Activated T-helper 2 cell treated with anti-CD3 and anti-CD28 coated beads, Interferon-gamma antibody, Interleukin-2, Interleukin-4, amounts not matched to agents 10 μg/mL and 5 μg/mL and 100 μg/mL, durations not matched to agents 14 hours and 24 hours and 36 hours (primary cell): ENCODE data around the gene ATRN. TPM values are rescaled to one million over a fixed set of nuclear protein-coding genes. Genes with fewer than 3 reads are reported as not detected.
"Not testable (repeated sequence)": the region's sequence is repeated elsewhere in the genome, so short reads cannot be mapped to it uniquely, and the experiment has no call there.

ENCODE experiments used
- DNase-seq: peaks from one replicate; pipeline ENCODE4 v3.0.0; 2021; ENCODE audit warnings: low spot score
- H3K27ac Mint-ChIP-seq: one replicate; pipeline ENCODE4 v1.8.0; 2021; ENCODE audit warnings: mixed read lengths
- H3K27me3 Mint-ChIP-seq: one replicate; pipeline ENCODE4 v1.8.0; 2021; ENCODE audit warnings: low read depth, mixed read lengths
- H3K36me3 Mint-ChIP-seq: one replicate; pipeline ENCODE4 v1.8.0; 2021; ENCODE audit warnings: low read depth, mixed read lengths
- H3K4me1 Mint-ChIP-seq: one replicate; pipeline ENCODE4 v1.8.0; 2021; ENCODE audit warnings: low read depth, mixed read lengths
- H3K4me3 Mint-ChIP-seq: one replicate; pipeline ENCODE4 v1.8.0; 2021; ENCODE audit warnings: low read depth, mild to moderate bottlenecking, moderate library complexity, mixed read lengths
- H3K9me3 Mint-ChIP-seq: one replicate; pipeline ENCODE4 v1.8.0; 2021; ENCODE audit warnings: mixed read lengths
- intact Hi-C: fragments of 100-400 bp; cut with micrococcal nuclease; formaldehyde crosslinking; loops from one replicate; pipeline ENCODE4 v1.15.1; 2023
- total RNA-seq: library from RNA; stranded (reverse); gene quantifications from 2 replicates; pipeline ENCODE4 v1.2.3, GENCODE V29; 2022

ATRN gene
- 11.5 and 12.5 TPM in 2 replicates for total RNA-seq

DNA sequence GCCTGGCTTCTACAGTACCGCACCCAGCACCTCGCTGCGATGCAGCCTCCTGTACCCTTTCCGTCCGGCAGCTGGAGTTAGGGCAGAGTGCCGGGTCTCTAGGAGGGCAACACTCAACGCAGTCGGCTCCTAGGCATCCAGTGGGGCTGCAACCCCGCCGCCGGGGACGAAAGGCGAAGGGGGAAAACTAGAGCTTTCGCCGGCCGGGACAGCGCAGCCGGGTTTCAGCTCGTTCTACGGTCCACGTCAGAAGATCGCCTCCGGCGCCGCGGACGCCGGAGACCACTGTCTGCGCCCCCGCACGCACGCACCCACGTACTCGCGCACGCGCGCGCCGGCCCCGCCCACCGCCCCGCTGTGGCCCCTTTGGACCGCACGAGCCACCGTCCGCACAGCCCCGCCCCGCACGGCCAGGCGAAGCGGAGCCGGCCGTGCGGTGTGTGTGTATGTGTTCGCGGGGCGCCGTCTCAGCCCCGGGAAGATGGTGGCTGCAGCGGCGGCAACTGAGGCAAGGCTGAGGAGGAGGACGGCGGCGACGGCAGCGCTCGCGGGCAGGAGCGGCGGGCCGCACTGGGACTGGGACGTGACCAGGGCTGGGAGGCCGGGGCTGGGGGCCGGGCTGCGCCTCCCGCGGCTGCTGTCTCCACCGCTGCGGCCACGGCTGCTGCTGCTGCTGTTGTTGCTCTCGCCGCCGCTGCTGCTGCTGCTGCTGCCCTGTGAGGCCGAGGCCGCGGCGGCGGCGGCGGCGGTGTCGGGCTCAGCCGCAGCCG lies at the start of gene ATRN:
Gene ATRN, plus strand, starts transcription at position 392 of the 770 bp plus-strand sequence. Its CDS starts 90 bp downstream, at position 482.
- intact Hi-C loops = loop anchor here (2.0 kb wide), 2 partner anchors 62 to 232 kb away; partner anchors contain the start of gene SLC4A11
- H3K9me3 Mint-ChIP-seq = no peaks in the 10 kb centered on the region

DNA sequence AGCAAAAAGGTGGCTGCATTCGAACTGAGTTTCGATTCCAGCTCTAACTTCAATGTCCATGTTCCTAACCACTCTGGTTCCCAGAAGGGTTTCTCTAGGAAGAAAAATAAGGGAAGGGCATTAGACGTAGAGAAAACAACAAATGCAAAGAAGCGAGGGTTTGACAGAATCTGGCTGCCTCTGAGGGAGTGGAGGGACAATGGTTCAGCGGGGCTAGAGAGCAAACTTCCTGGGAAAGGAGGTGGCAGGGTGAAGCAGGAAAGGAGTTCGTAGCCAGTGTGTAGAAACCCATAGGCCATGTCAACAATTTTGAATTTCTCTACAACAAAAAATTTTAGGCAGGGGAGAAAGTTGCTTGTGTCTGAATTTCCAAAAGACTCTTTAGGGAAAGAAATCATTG lies 48.8 kb upstream of the ATRN start:
- H3K9me3 Mint-ChIP-seq = no peaks in the 10 kb centered on the region
- peaks cover 3% of the 10 kb centered on the region for H3K36me3 Mint-ChIP-seq
- H3K27me3 Mint-ChIP-seq = peaks cover 3% of the 10 kb centered on the region
- DNase-seq = no peak
- H3K4me3 Mint-ChIP-seq = no peak overlapping the region
- H3K27ac Mint-ChIP-seq = no peak overlapping the region
- intact Hi-C loops = no loop called here
- peaks cover 9% of the 10 kb centered on the region for H3K4me1 Mint-ChIP-seq

More for the DNA sequence above, at the start of gene ATRN:
- peak within 1 kb of the TSS; percentile 25 for H3K27ac Mint-ChIP-seq
- H3K4me3 Mint-ChIP-seq = peak within 1 kb of the TSS; percentile 93
- peaks cover 29% of the 10 kb centered on the region for H3K4me1 Mint-ChIP-seq
- H3K27me3 Mint-ChIP-seq = peaks cover 12% of the 10 kb centered on the region
- no peaks in the 10 kb centered on the region for H3K36me3 Mint-ChIP-seq
- peak; percentile 83 for DNase-seq

DNA sequence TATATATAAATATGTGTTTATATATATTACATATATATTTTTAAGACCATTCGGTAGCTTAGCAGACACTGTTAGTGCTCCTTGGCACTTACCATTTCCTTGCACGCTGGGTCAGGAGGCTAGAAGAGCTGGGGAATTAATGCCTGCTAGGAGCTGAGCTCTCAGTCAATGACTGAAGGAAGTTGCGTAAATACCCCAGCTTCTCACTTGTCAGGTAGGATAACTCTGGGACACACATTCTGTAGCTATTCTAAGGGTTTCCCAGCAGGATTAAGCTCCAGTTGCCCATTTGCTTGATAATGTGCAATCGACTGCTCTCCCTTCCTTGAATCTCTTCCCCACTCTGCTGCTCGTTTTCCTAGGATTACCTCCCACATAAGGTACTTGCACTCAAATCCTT lies 47.7 kb upstream of the ATRN start:
- intact Hi-C loops = no loop called here
- Mint-ChIP-seq H3K27ac (no peak overlapping the region), H3K27me3 (peaks cover 3% of the 10 kb centered on the region), H3K4me1 (peaks cover 9% of the 10 kb centered on the region), H3K4me3 (no peak overlapping the region), H3K9me3 (no peaks in the 10 kb centered on the region), H3K36me3 (peaks cover 3% of the 10 kb centered on the region)
- no peak for DNase-seq

DNA sequence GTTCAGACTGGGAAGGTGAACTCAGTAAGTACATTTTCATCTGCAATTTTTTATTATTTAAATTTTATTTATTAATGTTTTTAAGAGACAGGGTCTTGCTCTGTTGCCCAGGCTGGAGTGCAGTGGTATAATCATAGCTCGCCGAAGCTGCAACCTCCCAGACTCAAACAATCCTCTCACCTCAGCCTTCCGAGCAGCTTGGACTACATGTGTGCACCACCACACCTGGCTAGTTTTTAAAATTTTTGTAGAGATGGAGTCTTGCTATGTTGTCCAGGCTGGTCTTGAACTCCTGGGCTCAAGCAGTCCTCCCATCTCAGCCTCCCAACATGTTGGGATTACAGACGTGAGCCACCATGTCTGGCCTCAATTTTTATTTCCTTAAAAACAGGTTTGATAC lies 44.1 kb upstream of the ATRN start:
- H3K9me3 Mint-ChIP-seq, H3K36me3 Mint-ChIP-seq, H3K4me1 Mint-ChIP-seq, H3K27ac Mint-ChIP-seq, intact Hi-C loops, H3K4me3 Mint-ChIP-seq, DNase-seq: not testable (repeated sequence)
- H3K27me3 Mint-ChIP-seq = peaks cover 20% of the 10 kb centered on the region

DNA sequence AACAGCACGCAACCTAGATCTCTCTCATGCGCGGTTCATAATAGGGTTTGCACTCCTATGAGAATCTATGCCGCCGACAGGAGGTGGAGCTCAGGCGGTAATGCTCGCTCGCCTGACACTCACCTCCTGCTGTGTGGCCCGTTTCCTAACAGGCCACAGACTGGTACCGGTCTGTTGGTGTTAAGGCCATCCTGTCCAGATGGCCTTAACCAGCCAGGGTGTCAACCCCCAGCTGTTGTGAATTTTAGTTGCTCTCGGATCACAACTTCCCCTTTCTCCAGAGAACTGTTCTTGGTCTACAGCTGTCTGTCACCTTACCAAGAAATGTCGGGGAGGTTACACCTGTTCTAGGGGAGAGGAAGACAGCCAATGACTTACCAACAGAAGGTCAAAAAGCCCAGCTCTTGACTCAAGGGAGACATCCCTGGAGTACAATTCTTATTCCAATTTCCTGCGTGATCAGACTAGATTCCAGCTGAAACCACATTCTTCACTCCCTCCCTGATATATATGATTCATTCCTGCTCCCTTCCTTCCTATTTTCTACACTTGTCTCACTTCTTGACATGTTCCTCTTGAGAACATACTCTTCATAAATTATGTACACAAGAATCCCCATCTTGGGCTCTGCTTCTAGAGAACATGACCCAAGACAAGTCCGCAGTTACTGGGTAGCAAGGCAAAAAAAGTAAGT lies 40.3 kb upstream of the ATRN start:
- DNase-seq = no peak
- no peak overlapping the region for H3K4me3 Mint-ChIP-seq
- no peak overlapping the region for H3K27ac Mint-ChIP-seq
- H3K36me3 Mint-ChIP-seq = no peaks in the 10 kb centered on the region
- intact Hi-C loops = no loop called here
- peaks cover 23% of the 10 kb centered on the region for H3K27me3 Mint-ChIP-seq
- no peaks in the 10 kb centered on the region for H3K9me3 Mint-ChIP-seq
- no peaks in the 10 kb centered on the region for H3K4me1 Mint-ChIP-seq

DNA sequence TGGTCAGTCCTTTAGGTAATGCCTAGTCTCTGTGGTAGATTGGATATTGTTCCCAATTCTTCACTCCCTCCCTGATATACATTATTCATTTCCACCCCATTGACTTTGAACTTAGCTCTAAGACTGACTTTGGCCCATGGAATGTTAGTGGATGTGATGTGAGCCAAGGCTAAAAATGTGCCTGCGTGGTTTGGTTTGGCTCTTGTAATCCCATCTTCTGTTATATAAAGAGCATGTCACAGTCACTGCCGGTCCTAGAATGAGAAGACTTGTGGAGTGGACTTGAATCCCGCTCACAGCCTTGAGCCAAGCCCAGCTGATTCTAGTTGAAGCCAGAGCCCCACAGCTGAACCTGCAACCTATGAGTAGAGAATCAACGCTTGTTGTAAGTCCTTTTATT lies 39.7 kb upstream of the ATRN start:
- Mint-ChIP-seq H3K9me3 (no peaks in the 10 kb centered on the region), H3K4me3 (no peak overlapping the region), H3K27me3 (peaks cover 23% of the 10 kb centered on the region), H3K4me1 (no peaks in the 10 kb centered on the region), H3K27ac (no peak overlapping the region), H3K36me3 (no peaks in the 10 kb centered on the region)
- no peak for DNase-seq
- intact Hi-C loops = no loop called here

DNA sequence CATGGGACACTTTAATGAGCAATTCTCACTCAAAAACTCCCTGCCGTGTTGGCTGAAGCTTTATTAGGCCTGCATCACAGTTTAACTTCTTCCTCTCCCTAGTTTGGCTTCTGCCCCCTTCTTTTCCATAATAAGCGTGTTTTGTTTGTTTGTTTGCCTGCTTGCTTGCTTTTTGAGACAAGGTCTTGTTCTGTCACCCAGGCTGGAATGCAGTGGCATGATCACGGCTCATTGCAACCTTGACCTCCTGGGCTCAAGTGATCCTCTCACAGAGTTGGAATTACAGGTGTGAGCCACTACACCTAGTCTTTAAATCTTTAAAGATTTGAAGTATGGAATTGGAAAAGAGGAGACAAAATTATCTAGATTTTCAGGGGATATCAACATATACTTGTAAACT lies 38.0 kb upstream of the ATRN start:
- no peak overlapping the region for H3K4me3 Mint-ChIP-seq
- no peaks in the 10 kb centered on the region for H3K9me3 Mint-ChIP-seq
- no peak for DNase-seq
- H3K4me1 Mint-ChIP-seq = no peaks in the 10 kb centered on the region
- H3K27ac Mint-ChIP-seq = no peak overlapping the region
- H3K27me3 Mint-ChIP-seq = peaks cover 23% of the 10 kb centered on the region
- H3K36me3 Mint-ChIP-seq = no peaks in the 10 kb centered on the region
- intact Hi-C loops = no loop called here

DNA sequence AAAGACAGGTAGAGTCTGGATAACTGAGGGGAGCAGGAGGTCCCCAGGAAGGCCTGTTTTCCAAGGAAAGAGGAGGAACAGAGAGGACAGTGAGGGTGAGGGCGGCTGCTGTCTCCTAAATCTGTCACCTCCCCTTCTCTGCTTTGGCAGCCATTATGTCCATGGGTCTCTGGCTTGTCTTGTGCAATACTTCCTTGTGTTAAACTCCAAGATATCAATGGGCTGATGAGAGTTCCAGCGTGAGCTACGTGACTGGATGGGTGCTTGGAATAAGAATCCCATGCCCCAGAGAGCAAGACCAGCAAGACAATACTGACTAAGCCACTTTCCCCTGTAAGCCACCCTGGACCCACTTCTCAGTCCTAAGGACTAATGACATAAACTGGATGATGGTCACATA lies 37.1 kb upstream of the ATRN start:
- Mint-ChIP-seq H3K27me3 (peaks cover 23% of the 10 kb centered on the region), H3K27ac (no peak overlapping the region), H3K9me3 (no peaks in the 10 kb centered on the region), H3K36me3 (no peaks in the 10 kb centered on the region), H3K4me3 (no peak overlapping the region), H3K4me1 (no peaks in the 10 kb centered on the region)
- no peak for DNase-seq
- intact Hi-C loops = no loop called here

DNA sequence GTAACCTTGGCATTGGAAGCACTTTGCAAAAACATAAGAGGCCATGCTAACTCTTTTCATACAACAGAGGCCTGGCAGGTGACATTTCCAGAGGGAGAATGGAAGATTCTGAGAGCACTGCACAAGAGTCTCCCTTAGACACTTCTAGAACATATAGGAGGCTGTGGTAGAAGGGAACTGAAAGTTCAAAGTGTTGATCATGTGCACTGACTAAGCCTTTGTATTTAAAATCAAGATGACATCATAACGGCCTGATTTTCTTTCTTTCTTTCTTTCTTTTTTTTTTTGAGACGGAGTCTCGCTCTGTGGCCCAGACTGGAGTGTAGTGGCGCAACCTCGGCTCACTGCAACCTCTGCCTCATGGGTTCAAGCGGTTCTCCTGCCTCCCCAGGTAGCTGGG lies 36.6 kb upstream of the ATRN start:
- intact Hi-C loops = no loop called here
- no peak for DNase-seq
- H3K4me3 Mint-ChIP-seq = no peak overlapping the region
- H3K4me1 Mint-ChIP-seq = no peaks in the 10 kb centered on the region
- H3K27ac Mint-ChIP-seq = no peak overlapping the region
- H3K36me3 Mint-ChIP-seq = no peaks in the 10 kb centered on the region
- no peaks in the 10 kb centered on the region for H3K9me3 Mint-ChIP-seq
- H3K27me3 Mint-ChIP-seq = peaks cover 24% of the 10 kb centered on the region

DNA sequence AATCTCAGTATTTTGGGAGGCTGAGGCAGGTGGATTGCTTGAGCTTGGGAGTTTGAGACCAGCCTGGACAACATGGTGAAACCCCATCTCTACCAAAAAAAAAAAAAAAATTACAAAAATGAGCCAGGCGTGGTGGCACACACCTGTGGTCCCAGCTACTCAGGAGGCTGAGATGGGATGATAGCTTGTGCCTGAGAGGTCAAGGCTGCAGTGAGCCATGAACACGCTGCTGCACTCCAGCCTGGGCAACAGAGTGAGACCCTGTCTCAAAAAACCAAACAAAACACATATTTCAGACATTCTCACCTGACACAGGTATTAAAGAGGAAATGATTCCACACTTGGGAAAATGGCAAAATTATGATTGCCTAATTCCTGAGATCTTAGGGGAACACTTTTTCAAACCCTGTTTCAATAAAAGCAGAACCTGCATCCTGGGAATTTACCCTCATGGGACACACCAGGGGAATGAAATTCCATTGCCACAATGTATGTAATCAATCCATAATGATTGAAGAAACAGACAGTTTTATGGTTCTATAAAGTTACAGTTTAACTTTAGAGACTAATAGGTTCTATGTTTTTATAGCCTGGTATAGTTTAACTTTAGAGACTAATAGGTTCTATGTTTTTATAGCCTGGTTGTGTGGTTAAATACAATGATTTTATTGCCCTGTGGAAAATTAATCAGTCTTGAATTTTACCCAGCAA lies 33.8 kb upstream of the ATRN start:
- no peaks in the 10 kb centered on the region for H3K9me3 Mint-ChIP-seq
- H3K27me3 Mint-ChIP-seq = peaks cover 12% of the 10 kb centered on the region
- intact Hi-C loops = no loop called here
- no peak for DNase-seq
- no peaks in the 10 kb centered on the region for H3K4me1 Mint-ChIP-seq
- H3K4me3 Mint-ChIP-seq = no peak overlapping the region
- no peaks in the 10 kb centered on the region for H3K36me3 Mint-ChIP-seq
- H3K27ac Mint-ChIP-seq = no peak overlapping the region

DNA sequence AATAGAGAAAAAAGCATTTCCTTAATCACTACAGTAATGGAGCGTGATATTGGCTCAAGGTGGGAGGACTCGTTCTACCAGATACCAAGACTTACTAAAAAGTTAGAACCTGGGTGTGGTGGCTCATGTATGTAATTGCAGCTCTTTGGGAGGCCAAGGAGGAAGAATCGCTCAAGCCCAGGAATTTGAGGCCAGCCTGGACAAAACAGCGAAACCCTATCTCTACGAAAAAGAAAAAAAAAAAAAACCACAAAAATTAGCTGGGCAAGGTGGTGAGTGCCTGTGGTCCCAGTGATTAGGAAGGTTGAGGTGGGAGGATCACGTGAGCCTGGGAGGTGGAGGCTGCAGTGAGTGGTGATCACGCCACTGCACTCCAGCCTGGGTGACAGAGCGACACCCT lies 24.0 kb upstream of the ATRN start:
- H3K9me3 Mint-ChIP-seq = no peaks in the 10 kb centered on the region
- H3K27ac Mint-ChIP-seq = no peak overlapping the region
- no peak overlapping the region for H3K4me3 Mint-ChIP-seq
- no peak for DNase-seq
- H3K4me1 Mint-ChIP-seq = no peaks in the 10 kb centered on the region
- intact Hi-C loops = no loop called here
- H3K36me3 Mint-ChIP-seq = no peaks in the 10 kb centered on the region
- peaks cover 26% of the 10 kb centered on the region for H3K27me3 Mint-ChIP-seq

DNA sequence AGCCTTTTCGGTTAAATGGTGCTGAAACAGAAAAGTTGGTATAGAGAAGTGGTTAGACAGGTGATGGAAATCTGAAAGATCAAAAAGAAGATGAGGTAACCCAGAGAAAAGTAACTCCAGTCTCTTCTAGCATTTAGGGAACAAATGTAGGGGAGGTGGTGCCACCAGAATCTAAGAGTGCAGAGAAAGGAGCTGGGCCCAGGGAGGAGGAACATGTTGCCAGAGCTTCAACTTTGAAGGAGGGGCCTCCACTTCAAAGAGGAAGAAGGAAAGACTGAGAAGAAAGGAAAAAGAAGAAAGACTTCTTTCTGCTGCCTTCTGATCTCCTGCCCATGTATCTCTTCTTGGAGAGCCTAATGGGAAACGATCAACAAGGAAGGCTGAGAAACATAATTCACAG lies 23.5 kb upstream of the ATRN start:
- Mint-ChIP-seq H3K27ac (no peak overlapping the region), H3K36me3 (no peaks in the 10 kb centered on the region), H3K27me3 (peaks cover 27% of the 10 kb centered on the region), H3K4me3 (no peak overlapping the region), H3K9me3 (no peaks in the 10 kb centered on the region), H3K4me1 (no peaks in the 10 kb centered on the region)
- DNase-seq = no peak
- intact Hi-C loops = no loop called here

DNA sequence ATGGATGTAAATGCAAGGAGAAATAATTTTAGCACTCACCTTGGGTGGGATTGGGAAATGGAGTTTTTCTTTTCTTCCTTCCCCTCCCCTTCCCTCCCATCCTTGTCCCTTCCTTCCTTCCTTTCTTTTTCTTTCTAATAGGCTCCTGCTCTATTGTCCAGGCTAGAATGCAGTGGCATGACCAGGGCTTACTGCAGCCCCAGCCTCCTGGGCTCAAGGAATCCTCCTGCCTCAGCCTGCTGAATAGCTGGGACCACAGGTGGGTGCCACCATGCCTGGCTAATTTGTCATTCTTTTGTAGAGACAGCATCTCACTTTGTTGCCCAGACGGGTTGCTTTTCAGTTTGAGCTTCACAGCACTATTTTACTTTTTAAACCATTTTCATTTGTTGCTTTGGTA lies 21.5 kb upstream of the ATRN start:
- no peaks in the 10 kb centered on the region for H3K36me3 Mint-ChIP-seq
- H3K4me3 Mint-ChIP-seq = no peak overlapping the region
- no peak for DNase-seq
- intact Hi-C loops = no loop called here
- no peak overlapping the region for H3K27ac Mint-ChIP-seq
- peaks cover 32% of the 10 kb centered on the region for H3K27me3 Mint-ChIP-seq
- no peaks in the 10 kb centered on the region for H3K9me3 Mint-ChIP-seq
- no peaks in the 10 kb centered on the region for H3K4me1 Mint-ChIP-seq
